Smooth muscle cell (in vitro differentiated cells): Measurements from ENCODE around the gene SUFU. TPM values are rescaled to one million over a fixed set of nuclear protein-coding genes. Genes with fewer than 3 reads are reported as not detected.

Experiments used
- DNase-seq: peaks from one replicate; lab custom pipeline; 2025; ENCODE audit not compliant: unreplicated experiment; lab: John Stamatoyannopoulos, UW
- H2AFZ ChIP-seq: fragments of 200-600 bp; sonication (generic); 2 replicates; pipeline ENCODE4 v1.6.0; 2016; ENCODE audit warnings: antibody characterized with exemption, low read depth, mild to moderate bottlenecking
- H3F3A ChIP-seq: fragments of 200-600 bp; sonication (generic); 2 replicates; pipeline ENCODE4 v1.6.0; 2017; ENCODE audit warnings: antibody characterized with exemption, low read depth
- H3K27ac ChIP-seq: fragments of 200-600 bp; sonication (generic); 2 replicates; pipeline ENCODE4 v1.5.1; 2016; ENCODE audit warnings: low read depth, mild to moderate bottlenecking
- H3K27me3 ChIP-seq: fragments of 200-600 bp; sonication (generic); 2 replicates; pipeline ENCODE4 v1.6.1; 2016; ENCODE audit warnings: low read depth, mild to moderate bottlenecking
- H3K36me3 ChIP-seq: fragments of 200-600 bp; sonication (generic); 2 replicates; pipeline ENCODE4 v1.5.1; 2016; ENCODE audit warnings: low read depth
- H3K4me1 ChIP-seq: fragments of 200-600 bp; sonication (generic); 2 replicates; pipeline ENCODE4 v1.5.1; 2016; ENCODE audit warnings: low read depth
- H3K4me2 ChIP-seq: fragments of 200-600 bp; sonication (generic); 2 replicates; pipeline ENCODE4 v1.6.0; 2016; ENCODE audit warnings: mild to moderate bottlenecking
- H3K4me3 ChIP-seq: fragments of 200-600 bp; sonication (generic); 2 replicates; pipeline ENCODE4 v1.5.1; 2016; ENCODE audit warnings: mild to moderate bottlenecking
- H3K79me2 ChIP-seq: fragments of 200-600 bp; sonication (generic); 2 replicates; pipeline ENCODE4 v1.6.0; 2016; ENCODE audit warnings: low read depth, mild to moderate bottlenecking
- H3K9ac ChIP-seq: fragments of 200-600 bp; sonication (generic); 2 replicates; pipeline ENCODE4 v1.6.0; 2016; ENCODE audit warnings: low read depth
- H3K9me3 ChIP-seq: fragments of 200-600 bp; sonication (generic); replicated peaks from 2 replicates; pipeline ENCODE4 v1.5.1; 2016; ENCODE audit warnings: low read depth
- H4K20me1 ChIP-seq: fragments of 200-600 bp; sonication (generic); 2 replicates; pipeline ENCODE4 v1.6.0; 2016; ENCODE audit warnings: low read depth
- WGBS: methylation state at CpG from one replicate; pipeline ENCODE4 v1.1.7; 2016; ENCODE audit warnings: low lambda C conversion rate; 5-methylcytosine and 5-hydroxymethylcytosine counted together
- polyA plus RNA-seq: library from polyadenylated mRNA; unstranded; fragments of >200 nt; fragmentation: Nextera tagmentation; extraction: Ambion mirVana; gene quantifications from 2 replicates; pipeline ENCODE4 v1.2.1, GENCODE V29; 2016
- total RNA-seq: library from RNA; depleted of rRNA; stranded (reverse); fragments of >200 nt; gene quantifications from 2 replicates; pipeline ENCODE4 v1.2.3, GENCODE V29; 2014
- TF ChIP-seq, protein P1 (sequence below): fragments of 200-600 bp; sonication (generic); IDR thresholded peaks from 2 replicates; pipeline ENCODE4 v1.5.1; 2017; ENCODE audit warnings: borderline replicate concordance, mild to moderate bottlenecking, antibody characterized with exemption; ENCODE audit not compliant: insufficient read depth, poor library complexity, severe bottlenecking

The SUFU gene
- total and polyA plus RNA-seq, 2 experiments from 2014 or later: 8.5 to 17.2 TPM

DNA sequence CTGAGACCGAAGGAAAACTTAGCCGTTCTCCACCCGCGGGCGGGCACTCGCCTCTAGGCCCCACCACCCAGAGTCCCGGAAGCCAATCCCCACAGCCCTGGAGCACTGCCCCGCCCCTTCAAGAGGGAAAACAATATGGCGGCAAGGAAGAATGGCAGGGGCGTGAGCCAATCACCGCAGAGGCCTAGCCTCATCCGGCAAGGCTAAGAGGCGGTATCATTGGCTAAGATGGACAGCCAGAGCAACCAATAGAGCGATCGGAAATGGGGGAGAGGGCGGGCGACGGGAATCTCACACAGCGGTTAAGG is 1.8 kb upstream of the SUFU start:
- H3K79me2 ChIP-seq: peaks cover 78% of the 10 kb centered on the region
- H3F3A ChIP-seq: peaks cover 5% of the 10 kb centered on the region
- H3K27me3 ChIP-seq: no peaks in the 10 kb centered on the region
- peak overlapping the region; percentile 72 for H3K27ac ChIP-seq
- H3K4me3 ChIP-seq: peak overlapping the region; percentile 83
- peak overlapping the region; percentile 90 for H3K9ac ChIP-seq
- H4K20me1 ChIP-seq: peaks cover 73% of the 10 kb centered on the region
- H3K36me3 ChIP-seq: no peaks in the 10 kb centered on the region
- peak overlapping the region; percentile 97 for H2AFZ ChIP-seq
- DNase-seq: peak; percentile 96
- H3K4me1 ChIP-seq: peaks cover 15% of the 10 kb centered on the region
- TF ChIP-seq, protein P1, sequence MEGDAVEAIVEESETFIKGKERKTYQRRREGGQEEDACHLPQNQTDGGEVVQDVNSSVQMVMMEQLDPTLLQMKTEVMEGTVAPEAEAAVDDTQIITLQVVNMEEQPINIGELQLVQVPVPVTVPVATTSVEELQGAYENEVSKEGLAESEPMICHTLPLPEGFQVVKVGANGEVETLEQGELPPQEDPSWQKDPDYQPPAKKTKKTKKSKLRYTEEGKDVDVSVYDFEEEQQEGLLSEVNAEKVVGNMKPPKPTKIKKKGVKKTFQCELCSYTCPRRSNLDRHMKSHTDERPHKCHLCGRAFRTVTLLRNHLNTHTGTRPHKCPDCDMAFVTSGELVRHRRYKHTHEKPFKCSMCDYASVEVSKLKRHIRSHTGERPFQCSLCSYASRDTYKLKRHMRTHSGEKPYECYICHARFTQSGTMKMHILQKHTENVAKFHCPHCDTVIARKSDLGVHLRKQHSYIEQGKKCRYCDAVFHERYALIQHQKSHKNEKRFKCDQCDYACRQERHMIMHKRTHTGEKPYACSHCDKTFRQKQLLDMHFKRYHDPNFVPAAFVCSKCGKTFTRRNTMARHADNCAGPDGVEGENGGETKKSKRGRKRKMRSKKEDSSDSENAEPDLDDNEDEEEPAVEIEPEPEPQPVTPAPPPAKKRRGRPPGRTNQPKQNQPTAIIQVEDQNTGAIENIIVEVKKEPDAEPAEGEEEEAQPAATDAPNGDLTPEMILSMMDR: no peak
- H3K4me2 ChIP-seq: peak overlapping the region; percentile 89
- 2% methylated on average over 19 of the region's 19 CpGs for WGBS
- H3K9me3 ChIP-seq: no peaks in the 10 kb centered on the region

DNA sequence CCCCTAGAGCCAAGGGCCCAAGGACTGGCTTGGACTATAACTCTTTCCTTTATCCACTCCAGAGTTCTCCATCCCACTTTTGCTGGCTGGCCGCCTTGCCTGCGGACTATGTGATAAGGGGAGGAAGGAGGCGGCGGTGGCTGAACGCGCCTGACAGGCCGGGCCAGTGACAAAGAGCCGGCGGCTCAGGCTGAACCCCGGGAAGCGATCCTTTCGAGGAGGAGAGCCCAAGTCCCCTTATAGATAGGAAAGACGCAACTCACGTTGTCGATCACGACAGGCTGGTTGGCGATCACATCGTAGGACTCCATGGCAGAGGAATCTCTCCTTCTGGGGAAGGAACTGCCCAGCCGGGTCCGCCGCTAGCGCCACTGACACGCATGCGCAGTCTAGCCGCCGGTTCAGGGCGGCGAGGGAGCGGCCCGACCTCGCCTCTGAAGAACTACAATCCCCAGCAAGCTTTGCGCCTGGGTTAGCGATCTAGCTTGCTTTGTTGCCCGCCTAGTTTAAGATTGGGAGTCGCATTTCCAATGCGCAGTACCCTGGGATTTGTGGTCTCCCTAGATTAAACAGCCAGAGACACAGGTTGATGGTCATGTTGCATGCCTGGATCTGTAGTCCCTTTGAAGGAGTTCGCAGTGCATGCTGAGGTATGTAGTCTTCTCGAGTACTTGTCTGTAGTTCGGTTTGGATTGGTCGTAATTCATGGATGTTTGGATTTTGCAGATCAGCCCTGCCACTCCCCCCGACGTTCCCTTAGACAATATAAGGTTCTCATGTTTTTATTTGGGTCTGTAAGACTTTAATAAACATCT is 1.2 kb upstream of the SUFU start, which contains the start of gene ACTR1A:
Gene ACTR1A, minus strand, starts transcription at position 376 of the 815 bp plus-strand sequence. Its CDS starts 65 bp downstream, at position 311.
- peak within 1 kb of the TSS; percentile 97 for H2AFZ ChIP-seq
- peaks cover 5% of the 10 kb centered on the region for H3F3A ChIP-seq
- peak within 1 kb of the TSS; percentile 90 for H3K9ac ChIP-seq
- H3K9me3 ChIP-seq: no peaks in the 10 kb centered on the region
- peaks cover 78% of the 10 kb centered on the region for H3K79me2 ChIP-seq
- peak; percentile 96 for DNase-seq
- H3K4me1 ChIP-seq: peaks cover 15% of the 10 kb centered on the region
- peak within 1 kb of the TSS; percentile 72 for H3K27ac ChIP-seq
- H3K4me2 ChIP-seq: peak within 1 kb of the TSS; percentile 89
- H3K27me3 ChIP-seq: no peaks in the 10 kb centered on the region
- under 1% methylated on average over 42 of the region's 42 CpGs for WGBS
- H4K20me1 ChIP-seq: peaks cover 73% of the 10 kb centered on the region
- H3K36me3 ChIP-seq: no peaks in the 10 kb centered on the region
- TF ChIP-seq, protein P1: no peak
- peak within 1 kb of the TSS; percentile 83 for H3K4me3 ChIP-seq

DNA sequence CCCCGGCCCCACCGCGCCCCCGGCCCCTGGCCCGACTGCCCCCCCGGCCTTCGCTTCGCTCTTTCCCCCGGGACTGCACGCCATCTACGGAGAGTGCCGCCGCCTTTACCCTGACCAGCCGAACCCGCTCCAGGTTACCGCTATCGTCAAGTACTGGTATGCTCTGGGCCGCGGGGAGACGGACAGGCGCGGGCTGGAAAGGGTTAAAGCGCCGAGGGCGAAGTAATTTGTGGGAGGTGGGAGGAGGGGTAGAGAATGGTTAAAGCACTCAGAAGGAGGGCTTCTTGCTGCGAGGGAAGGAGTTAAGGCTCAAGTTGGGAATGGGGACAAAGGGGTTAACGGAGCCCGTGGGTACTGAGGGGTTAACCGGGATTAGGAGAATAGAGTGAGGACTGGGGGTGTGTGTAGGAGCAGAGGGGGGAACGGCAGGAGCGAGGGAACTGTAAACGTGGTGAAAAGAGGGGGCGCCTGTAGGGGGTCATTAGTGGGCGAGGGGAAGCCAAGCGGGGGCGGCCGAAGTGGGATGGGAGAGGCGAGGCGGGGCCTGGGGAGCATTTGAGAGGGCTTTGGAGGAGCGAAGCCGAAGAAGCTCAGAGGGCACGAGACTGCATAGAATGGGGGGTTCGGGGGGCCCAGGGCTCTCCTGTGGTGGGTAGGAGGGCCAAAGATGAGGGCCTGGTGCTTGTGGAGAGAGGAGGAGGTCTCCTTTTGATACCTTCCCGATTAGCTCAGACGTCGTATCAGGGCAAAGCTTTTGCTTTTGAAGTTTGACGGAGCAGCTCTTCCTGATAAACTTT is 605 bp downstream of the SUFU start:
- under 1% methylated on average over 37 of the region's 47 CpGs for WGBS
- TF ChIP-seq, protein P1: no peak
- Histone ChIP-seq H3K4me3 (peak overlapping the region; percentile 83), H3K9me3 (no peaks in the 10 kb centered on the region), H3K9ac (peak overlapping the region; percentile 80), H3F3A (peaks cover 5% of the 10 kb centered on the region), H3K27ac (peak overlapping the region; percentile 38), H3K27me3 (no peaks in the 10 kb centered on the region), H3K36me3 (no peaks in the 10 kb centered on the region), H3K4me2 (peak overlapping the region; percentile 97), H4K20me1 (peaks cover 73% of the 10 kb centered on the region), H3K79me2 (peaks cover 78% of the 10 kb centered on the region), H2AFZ (peak overlapping the region; percentile 82), H3K4me1 (peaks cover 15% of the 10 kb centered on the region)
- DNase-seq: peak; percentile 17
